HG03457 (cell line): Measurements from ENCODE around the gene ACOT7.
"Not testable (repeated sequence)": the region's sequence is repeated elsewhere in the genome, so short reads cannot be mapped to it uniquely, and the experiment has no call there.

Experiments used
- ATAC-seq: cut with Tn5 transposase; IDR thresholded peaks from one replicate; pipeline ENCODE4 v1.9.1; 2021; ENCODE audit warnings: moderate number of reproducible peaks; ENCODE audit not compliant: unreplicated experiment

ACOT7 gene

GRCh38 chr1:6241887-6242740, 151.5 kb downstream of the ACOT7 start:
- ATAC-seq = no peak

- ATAC-seq = no peak
Observed at GRCh38 chr1:6241107-6241886, 152.3 kb downstream of the ACOT7 start.

GRCh38 chr1:6239950-6240768, 153.4 kb downstream of the ACOT7 start:
- ATAC-seq = no peak

- ATAC-seq = no peak
Observed at GRCh38 chr1:6239213-6239752, 154.3 kb downstream of the ACOT7 start.

- ATAC-seq = no peak
Observed at GRCh38 chr1:6237093-6237492, 156.5 kb downstream of the ACOT7 start.

- no peak for ATAC-seq
Observed at GRCh38 chr1:6235296-6235677, 158.3 kb downstream of the ACOT7 start.

GRCh38 chr1:6234502-6235295, 158.9 kb downstream of the ACOT7 start:
- ATAC-seq = no peak

GRCh38 chr1:6233376-6233775, 160.2 kb downstream of the ACOT7 start:
- no peak for ATAC-seq

- no peak for ATAC-seq
Observed at GRCh38 chr1:6225651-6226050, 167.9 kb downstream of the ACOT7 start.

GRCh38 chr1:6224718-6225117, 168.8 kb downstream of the ACOT7 start:
- ATAC-seq = no peak

GRCh38 chr1:6223617-6224016, 169.9 kb downstream of the ACOT7 start:
- no peak for ATAC-seq

- no peak for ATAC-seq
Observed at GRCh38 chr1:6222636-6223035, 170.9 kb downstream of the ACOT7 start.

GRCh38 chr1:6221210-6221784, 172.3 kb downstream of the ACOT7 start:
- no peak for ATAC-seq

GRCh38 chr1:6220236-6220635, 173.3 kb downstream of the ACOT7 start:
- ATAC-seq = no peak

- not testable (repeated sequence) for ATAC-seq
Observed at GRCh38 chr1:6219641-6220040, 173.9 kb downstream of the ACOT7 start.

- ATAC-seq = no peak
Observed at GRCh38 chr1:6218375-6219164, 175.0 kb downstream of the ACOT7 start.
